ENCODE results near the gene SDC4.

SDC4 gene

GRCh38 chr20:45318948-45319347 is 29.3 kb downstream of the SDC4 start:
- in situ Hi-C loops (cut with MboI; ENCODE audit: low pct_unique_long_range_greater_than_20kb, low sequenced_read_pairs, unreplicated experiment): no loop called here

GRCh38 chr20:45318386-45318939 is 29.8 kb downstream of the SDC4 start:
- DNase-seq (ENCODE audit: low spot score): no peak
- TF ChIP-seq CTCF (IDR thresholded peaks at IDR 0.05; ENCODE audit: extremely low read depth, insufficient read depth, missing control alignments): no peak
- in situ Hi-C loops (cut with MboI; ENCODE audit: low pct_unique_long_range_greater_than_20kb, low sequenced_read_pairs, unreplicated experiment): no loop called here

More at GRCh38 chr20:45318948-45319347, 29.3 kb downstream of the SDC4 start:
- no peak for DNase-seq (ENCODE audit: low spot score)
- TF ChIP-seq CTCF (IDR thresholded peaks at IDR 0.05; ENCODE audit: extremely low read depth, insufficient read depth, missing control alignments): no peak

GRCh38 chr20:45317826-45318225 is 30.4 kb downstream of the SDC4 start:
- no peak for DNase-seq (ENCODE audit: low spot score)
- in situ Hi-C loops (cut with MboI; ENCODE audit: low pct_unique_long_range_greater_than_20kb, low sequenced_read_pairs, unreplicated experiment): no loop called here
- no peak for TF ChIP-seq CTCF (IDR thresholded peaks at IDR 0.05; ENCODE audit: extremely low read depth, insufficient read depth, missing control alignments)

- no peak for TF ChIP-seq CTCF (IDR thresholded peaks at IDR 0.05; ENCODE audit: extremely low read depth, insufficient read depth, missing control alignments)
- in situ Hi-C loops (cut with MboI; ENCODE audit: low pct_unique_long_range_greater_than_20kb, low sequenced_read_pairs, unreplicated experiment): no loop called here
- DNase-seq (ENCODE audit: low spot score): no peak
Measured at GRCh38 chr20:45316150-45317080, 31.8 kb downstream of the SDC4 start.

GRCh38 chr20:45315672-45316071 is 32.6 kb downstream of the SDC4 start:
- DNase-seq (ENCODE audit: low spot score): no peak
- no peak for TF ChIP-seq CTCF (IDR thresholded peaks at IDR 0.05; ENCODE audit: extremely low read depth, insufficient read depth, missing control alignments)
- in situ Hi-C loops (cut with MboI; ENCODE audit: low pct_unique_long_range_greater_than_20kb, low sequenced_read_pairs, unreplicated experiment): no loop called here

GRCh38 chr20:45313943-45314342 is 34.3 kb downstream of the SDC4 start:
- DNase-seq (ENCODE audit: low spot score): no peak
- no peak for TF ChIP-seq CTCF (IDR thresholded peaks at IDR 0.05; ENCODE audit: extremely low read depth, insufficient read depth, missing control alignments)
- in situ Hi-C loops (cut with MboI; ENCODE audit: low pct_unique_long_range_greater_than_20kb, low sequenced_read_pairs, unreplicated experiment): no loop called here
